K562 (cell line): Measurements from ENCODE around the gene AKAP13. TPM values are rescaled to one million over a fixed set of nuclear protein-coding genes. Genes with fewer than 3 reads are reported as not detected.

ENCODE experiments used
- ATAC-seq: fragments of 200-7000 bp; cut with Tn5 transposase; 3 replicates; pipeline ENCODE4 v1.9.1; 2020; ENCODE audit warnings: moderate library complexity
- BruUV-seq: library from RNA; stranded (reverse); fragments of 400-500 nt; replicated peaks from 2 replicates; lab custom pipeline; 2021; lab: Mats Ljungman, UMichigan
- CTCF ChIA-PET: fragments of 300-600 bp; formaldehyde crosslinking; extraction: SDS; loops from one replicate; lab custom pipeline; 2021; ENCODE audit warnings: low intra/inter-chr PET ratio; lab: Yijun Ruan, JAX
- POLR2A ChIA-PET: fragments of 300-600, 350-650 bp; sonication (Branson Sonifier 250); formaldehyde crosslinking; extraction: SDS; loops from one replicate; lab custom pipeline; 2021; ENCODE audit warnings: antibody characterized with exemption, inconsistent platforms; lab: Yijun Ruan, JAX
- DNase-seq, 4 experiments: peaks; one replicate each; pipeline versions ENCODE4 v3.0.0 to v3.0.0-alpha.2; 2011 to 2018; ENCODE audit warnings: low spot score in 3 of 4, mixed read lengths in 3 of 4; ENCODE audit errors: extremely low read depth in 1 of 4
- FAIRE-seq: peaks from 2 replicates; lab custom pipeline; 2011; peaks lifted over from hg19 to GRCh38; lab: Jason Lieb, UNC
- H2AFZ ChIP-seq: 2 replicates; pipeline ENCODE4 v1.6.0; 2011; ENCODE audit warnings: low read depth, low read length, control low read depth, inconsistent platforms
- H3K27ac ChIP-seq: fragments of 200-600 bp; 3 replicates; pipeline ENCODE4 v1.8.0; 2011; ENCODE audit warnings: low read depth, mild to moderate bottlenecking, control low read depth, inconsistent platforms, low read length, moderate library complexity, mixed read lengths; ENCODE audit errors: extremely low read depth
- H3K27me3 ChIP-seq, 2 experiments: fragments of 300-600 bp in 1 of 2; 2 replicates in 1 of 2; 3 replicates in 1 of 2; pipeline versions ENCODE4 v1.6.0 to v1.8.0; 2011; ENCODE audit warnings: inconsistent platforms in 2 of 2, low read length in 2 of 2, mild to moderate bottlenecking in 1 of 2, mixed read lengths in 1 of 2, moderate library complexity in 1 of 2; ENCODE audit not compliant: control insufficient read depth in 2 of 2, insufficient read depth in 2 of 2
- H3K36me3 ChIP-seq: fragments of 300-600 bp; 3 replicates; pipeline ENCODE4 v1.8.0; 2011; ENCODE audit warnings: mild to moderate bottlenecking, low read length, inconsistent platforms; ENCODE audit not compliant: control insufficient read depth, insufficient read depth
- H3K4me1 ChIP-seq, 2 experiments: fragments of 200-600 bp in 1 of 2; replicated peaks in 1 of 2; 2 replicates in 1 of 2; 3 replicates in 1 of 2; pipeline versions ENCODE4 v1.5.1 to v1.8.0; 2011; ENCODE audit warnings: inconsistent platforms in 2 of 2, low read length in 2 of 2, mild to moderate bottlenecking in 1 of 2, mixed read lengths in 1 of 2, moderate library complexity in 1 of 2; ENCODE audit not compliant: control insufficient read depth in 2 of 2, insufficient read depth in 2 of 2
- H3K4me2 ChIP-seq: 2 replicates; pipeline ENCODE4 v1.6.1; 2011; ENCODE audit warnings: low read length, control low read depth, inconsistent platforms, mixed read lengths; ENCODE audit not compliant: insufficient read depth
- H3K4me3 ChIP-seq: fragments of 200-600 bp; sonication (generic), shearing (Covaris generic); 2 replicates; pipeline ENCODE4 v1.5.1; 2016; ENCODE audit warnings: control low read depth, inconsistent platforms
- H3K79me2 ChIP-seq: fragments of 200-600 bp; 3 replicates; pipeline ENCODE4 v1.8.0; 2011; ENCODE audit warnings: low read length, inconsistent platforms; ENCODE audit not compliant: control insufficient read depth, insufficient read depth
- H3K9ac ChIP-seq, 2 experiments: 2 replicates each; pipeline versions ENCODE4 v1.6.0 to v1.6.1; 2011; ENCODE audit warnings: low read depth in 2 of 2, low read length in 2 of 2, control low read depth in 1 of 2, inconsistent platforms in 1 of 2, mild to moderate bottlenecking in 1 of 2, mixed read lengths in 1 of 2; ENCODE audit not compliant: insufficient read depth in 1 of 2
- H3K9me1 ChIP-seq: one replicate; pipeline ENCODE4 v1.6.0; 2011; ENCODE audit warnings: inconsistent platforms, mild to moderate bottlenecking, low read length, moderate library complexity; ENCODE audit not compliant: control insufficient read depth, insufficient read depth
- H3K9me3 ChIP-seq: replicated peaks from 2 replicates; pipeline ENCODE4 v1.5.1; 2011; ENCODE audit warnings: low read depth, low read length, inconsistent platforms; ENCODE audit not compliant: control insufficient read depth, insufficient read depth
- H4K20me1 ChIP-seq: replicated peaks from 2 replicates; pipeline ENCODE4 v1.6.1; 2011; ENCODE audit warnings: low read length, inconsistent platforms, mixed read lengths; ENCODE audit not compliant: control insufficient read depth, insufficient read depth
- BRF2 ChIP-seq: IDR thresholded peaks from 3 replicates; pipeline ENCODE4 v1.6.1; 2011; ENCODE audit warnings: borderline replicate concordance, mild to moderate bottlenecking; ENCODE audit not compliant: insufficient read length, insufficient read depth
- XRCC4 ChIP-seq: IDR thresholded peaks from one replicate; pipeline ENCODE4 v1.6.1; 2011; ENCODE audit not compliant: insufficient read depth, insufficient read length; ENCODE audit errors: extremely low read depth
- ZFX ChIP-seq: sonication (generic); formaldehyde crosslinking; IDR thresholded peaks from 2 replicates; pipeline ENCODE4 v1.8.0; 2022; ENCODE audit warnings: mild to moderate bottlenecking, missing genetic modification reagents, moderate library complexity
- ZNF518B ChIP-seq: fragments of 250-450 bp; sonication (Bioruptor Pico); IDR thresholded peaks from 2 replicates; pipeline ENCODE4 v1.5.0; 2021; ENCODE audit warnings: mild to moderate bottlenecking, moderate library complexity
- WGBS: fragments of 100-300 bp; shearing (Covaris generic); methylation state at CpG from one replicate; pipeline ENCODE4 v1.1.6; 2016; ENCODE audit warnings: low coverage, mixed read lengths; ENCODE audit not compliant: insufficient coverage; ENCODE audit errors: missing lambda C conversion rate; 5-methylcytosine and 5-hydroxymethylcytosine counted together
- in situ Hi-C: fragments of 300-500 bp; cut with MboI; formaldehyde crosslinking; loops from 4 replicates; pipeline ENCODE4 v1.15.0; 2018; ENCODE audit warnings: inconsistent platforms, mixed read lengths
- intact Hi-C: fragments of 100-400 bp; cut with micrococcal nuclease; formaldehyde crosslinking; loops from 2 replicates; pipeline ENCODE4 v1.14.2; 2022
- polyA plus RNA-seq, 8 experiments: library from polyadenylated mRNA; depleted of rRNA in 4 of 8; stranded (reverse) in 5 of 8; unstranded in 3 of 8; fragments of >200 nt; fragmentation: Nextera tagmentation in 2 of 8; fragmentation: Illumina TruSeq in 1 of 8; extraction: Ambion mirVana in 2 of 8; extraction: Trizol in 1 of 8; gene quantifications; 2 replicates each; pipeline versions ENCODE4 v1.2.1 to v1.2.3, GENCODE V29; 2011 to 2014; ENCODE audit warnings: inconsistent platforms in 1 of 8, missing spikeins in 1 of 8
- total RNA-seq, 7 experiments: library from RNA; depleted of rRNA in 6 of 7; stranded (reverse); fragments of >200 nt in 6 of 7; fragmentation: Illumina TruSeq in 2 of 7; extraction: Trizol in 2 of 7; gene quantifications; 2 replicates each; pipeline versions ENCODE4 v1.2.1 to v1.2.3, GENCODE V29; 2011 to 2021; ENCODE audit warnings: low replicate concordance in 1 of 7
- TF ChIP-seq, protein P1 (sequence below): fragments of 250-450 bp; sonication (Bioruptor Pico); IDR thresholded peaks from 2 replicates; pipeline ENCODE4 v1.5.0; 2022; ENCODE audit warnings: mild to moderate bottlenecking

The AKAP13 gene
- total and polyA plus RNA-seq, 9 of the 15 experiments (the other 6 are each of a cell fraction or from before 2014, with no cell fraction given), result 0.03 to 1.7 (median 0.42) TPM

DNA sequence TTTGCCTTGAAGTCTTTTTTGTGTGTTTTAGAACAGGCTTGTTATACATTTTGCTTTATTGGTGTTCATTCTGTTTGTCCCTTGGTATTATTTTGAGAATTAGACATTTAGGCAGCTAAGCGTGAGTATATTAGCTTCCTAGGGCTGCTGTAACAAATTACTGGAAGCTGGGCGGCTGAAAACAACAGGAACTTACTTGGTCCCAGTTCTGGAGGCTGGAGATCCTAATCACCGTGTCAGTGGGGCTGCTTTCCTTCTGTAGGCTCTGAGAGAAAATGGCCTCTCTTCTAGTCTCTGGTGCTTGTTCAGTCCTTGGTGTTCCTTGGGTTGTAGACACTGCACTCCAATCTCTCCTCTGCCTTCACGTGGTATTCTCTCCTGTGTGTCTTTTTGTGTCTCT lies 272.1 kb downstream of the AKAP13 start:
- DNase-seq (no peak), FAIRE-seq (no peak), ATAC-seq (no peak)
- Histone ChIP-seq H3K9ac (no peak overlapping the region), H3K4me1 (no peaks in the 10 kb centered on the region), H3K4me3 (no peak overlapping the region), H3K79me2 (no peaks in the 10 kb centered on the region), H3K9me1 (no peaks in the 10 kb centered on the region), H3K9me3 (no peaks in the 10 kb centered on the region), H3K4me2 (no peak overlapping the region), H3K27me3 (0 out of 5 replicates have a peak, but pooled peaks cover 0 to 3% of the 10 kb centered on the region in 2 experiments), H4K20me1 (no peaks in the 10 kb centered on the region), H3K36me3 (no peaks in the 10 kb centered on the region), H3K27ac (no peak overlapping the region), H2AFZ (no peak overlapping the region)
- no TSS peak for BruUV-seq
- in situ Hi-C loops (no loop called here), intact Hi-C loops (no loop called here)
- 2% methylated on average over 4 of the region's 4 CpGs for WGBS
- POLR2A ChIA-PET, result no interaction called here
- TF ChIP-seq ZFX (no peak), XRCC4 (no peak), BRF2 (no peak)
- TF ChIP-seq, all 486 proteins: peak for 0
- CTCF ChIA-PET, result no interaction called here

DNA sequence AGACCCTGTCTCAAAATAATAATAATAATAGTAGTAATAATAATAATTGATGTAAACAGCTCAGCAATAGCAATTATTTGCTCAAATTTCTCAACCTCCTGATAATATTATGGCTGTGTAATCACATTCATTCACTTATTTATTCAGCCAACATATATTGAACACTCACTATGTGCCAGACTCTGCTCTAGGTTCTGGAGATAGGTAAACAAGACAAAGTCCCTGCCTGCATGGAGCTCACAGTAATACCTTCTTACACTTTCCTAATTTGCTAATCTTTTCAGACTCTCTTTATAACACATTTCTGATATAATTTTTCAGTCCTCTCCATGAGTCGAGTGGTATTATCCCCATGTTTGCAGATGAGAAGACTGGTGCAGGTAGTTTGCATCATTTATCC lies 276.7 kb downstream of the AKAP13 start:
- Histone ChIP-seq H4K20me1 (no peaks in the 10 kb centered on the region), H3K4me2 (no peak overlapping the region), H3K27ac (no peak overlapping the region), H3K27me3 (0 out of 5 replicates have a peak, but pooled peaks cover 0 to 3% of the 10 kb centered on the region in 2 experiments), H3K4me1 (no peaks in the 10 kb centered on the region), H3K79me2 (no peaks in the 10 kb centered on the region), H3K36me3 (no peaks in the 10 kb centered on the region), H3K4me3 (no peak overlapping the region), H3K9ac (no peak overlapping the region), H3K9me1 (no peaks in the 10 kb centered on the region), H2AFZ (no peak overlapping the region), H3K9me3 (no peaks in the 10 kb centered on the region)
- intact Hi-C loops, result no loop called here
- DNase-seq, result no peak
- POLR2A ChIA-PET, result interaction anchor here (1.2 kb wide), 1 partner anchor 10 kb away, joined by 3 read pairs; no protein-coding TSS in a partner anchor
- no peak for ATAC-seq
- FAIRE-seq, result no peak
- WGBS, result 0% methylated on average over 1 of the region's 1 CpG
- in situ Hi-C loops, result no loop called here
- no TSS peak for BruUV-seq
- CTCF ChIA-PET, result no interaction called here
- TF ChIP-seq, protein P1, sequence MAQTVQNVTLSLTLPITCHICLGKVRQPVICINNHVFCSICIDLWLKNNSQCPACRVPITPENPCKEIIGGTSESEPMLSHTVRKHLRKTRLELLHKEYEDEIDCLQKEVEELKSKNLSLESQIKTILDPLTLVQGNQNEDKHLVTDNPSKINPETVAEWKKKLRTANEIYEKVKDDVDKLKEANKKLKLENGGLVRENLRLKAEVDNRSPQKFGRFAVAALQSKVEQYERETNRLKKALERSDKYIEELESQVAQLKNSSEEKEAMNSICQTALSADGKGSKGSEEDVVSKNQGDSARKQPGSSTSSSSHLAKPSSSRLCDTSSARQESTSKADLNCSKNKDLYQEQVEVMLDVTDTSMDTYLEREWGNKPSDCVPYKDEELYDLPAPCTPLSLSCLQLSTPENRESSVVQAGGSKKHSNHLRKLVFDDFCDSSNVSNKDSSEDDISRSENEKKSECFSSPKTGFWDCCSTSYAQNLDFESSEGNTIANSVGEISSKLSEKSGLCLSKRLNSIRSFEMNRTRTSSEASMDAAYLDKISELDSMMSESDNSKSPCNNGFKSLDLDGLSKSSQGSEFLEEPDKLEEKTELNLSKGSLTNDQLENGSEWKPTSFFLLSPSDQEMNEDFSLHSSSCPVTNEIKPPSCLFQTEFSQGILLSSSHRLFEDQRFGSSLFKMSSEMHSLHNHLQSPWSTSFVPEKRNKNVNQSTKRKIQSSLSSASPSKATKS (CRISPR knock-in tag), result no peak
- no peak for TF ChIP-seq ZNF518B (CRISPR knock-in tag)
